ENCODE results near the gene SORBS1.

Gene SORBS1

GRCh38 chr10:95524358-95525032 is 36.7 kb downstream of the SORBS1 start:
- Histone ChIP-seq H3K36me3 (ENCODE audit: control insufficient read depth in 2 of 2, insufficient read depth in 1 of 2, low read length in 2 of 2) (no peaks in the 10 kb centered on the region), H3K27ac (ENCODE audit: extremely low read depth, low read depth, low read length) (no peak overlapping the region), H3K4me3 (ENCODE audit: low read depth, low read length) (no peak overlapping the region), H3K4me1 (ENCODE audit: control insufficient read depth, insufficient read depth, low read length) (no peaks in the 10 kb centered on the region), H3K9me3 (ENCODE audit: control insufficient read depth, insufficient read depth, low read depth, low read length) (no peaks in the 10 kb centered on the region)
- ChIA-PET POLR2A (interaction anchor here (0.6 kb wide), 1 partner anchor 32 kb away, joined by 3 read pairs; no protein-coding TSS in a partner anchor), CTCF (interaction anchor here (0.7 kb wide), 1 partner anchor 103 kb away, joined by 3 read pairs; no protein-coding TSS in a partner anchor)
- TF ChIP-seq ZNF19 (tag by site-specific recombination; IDR thresholded peaks at IDR 0.05; ENCODE audit: low read depth) (no peak), KLF9 (tag by site-specific recombination; IDR thresholded peaks at IDR 0.05; ENCODE audit: low read depth) (no peak), ZNF580 (tag by site-specific recombination; IDR thresholded peaks at IDR 0.05) (no peak), ZNF132 (tag by site-specific recombination; IDR thresholded peaks at IDR 0.05; ENCODE audit: borderline replicate concordance) (no peak), ZBTB10 (tag by site-specific recombination; IDR thresholded peaks at IDR 0.05) (no peak)

- no peak overlapping the region for H3K4me3 ChIP-seq (ENCODE audit: low read depth, low read length)
- TF ChIP-seq IKZF3 (tag by site-specific recombination; IDR thresholded peaks at IDR 0.05) (no peak), ZSCAN30 (tag by site-specific recombination; IDR thresholded peaks at IDR 0.05) (no peak), OSR2 (tag by site-specific recombination; IDR thresholded peaks at IDR 0.05) (no peak), HOXC10 (CRISPR knock-in tag; IDR thresholded peaks at IDR 0.05) (no peak), ZNF324 (tag by site-specific recombination; IDR thresholded peaks at IDR 0.05) (no peak), ZBTB48 (tag by site-specific recombination; IDR thresholded peaks at IDR 0.05) (no peak), ZNF248 (tag by site-specific recombination; IDR thresholded peaks at IDR 0.05) (no peak), ZNF660 (tag by site-specific recombination; IDR thresholded peaks at IDR 0.05) (no peak), ZNF488 (tag by site-specific recombination; IDR thresholded peaks at IDR 0.05) (no peak), TCF7L2 (IDR thresholded peaks at IDR 0.05; ENCODE audit: borderline replicate concordance, low read depth, low read length) (no peak), ZNF354C (tag by site-specific recombination; IDR thresholded peaks at IDR 0.05; ENCODE audit: borderline replicate concordance, low read depth) (no peak), MEIS1 (CRISPR knock-in tag; IDR thresholded peaks at IDR 0.05; ENCODE audit: borderline replicate concordance) (no peak), ELK4 (IDR thresholded peaks at IDR 0.05; ENCODE audit: borderline replicate concordance, low read depth, low read length) (no peak), ZNF571 (tag by site-specific recombination; IDR thresholded peaks at IDR 0.05) (no peak), ZNF132 (tag by site-specific recombination; IDR thresholded peaks at IDR 0.05; ENCODE audit: borderline replicate concordance) (no peak), ZNF221 (tag by site-specific recombination; IDR thresholded peaks at IDR 0.05; ENCODE audit: borderline replicate concordance) (no peak), ZNF473 (tag by site-specific recombination; IDR thresholded peaks at IDR 0.05) (no peak)
- H3K4me1 ChIP-seq (ENCODE audit: control insufficient read depth, insufficient read depth, low read length): no peaks in the 10 kb centered on the region; the same call in 1 of the 2 replicates
- H3K9me3 ChIP-seq (ENCODE audit: control insufficient read depth, insufficient read depth, low read depth, low read length): no peaks in the 10 kb centered on the region
- no peak overlapping the region for H3K27ac ChIP-seq (ENCODE audit: extremely low read depth, low read depth, low read length)
- no peaks in the 10 kb centered on the region for H3K36me3 ChIP-seq (ENCODE audit: control insufficient read depth in 2 of 2, insufficient read depth in 1 of 2, low read length in 2 of 2)
- ChIA-PET POLR2A (no interaction called here), CTCF (interaction anchor here (0.6 kb wide), 1 partner anchor 942 kb away, joined by 4 read pairs; no protein-coding TSS in a partner anchor)
Observed at GRCh38 chr10:95522117-95522516, 39.1 kb downstream of the SORBS1 start.

All from HEK293 (cell line).